Measurements from ENCODE around the gene PTPRQ.

Gene PTPRQ

DNA sequence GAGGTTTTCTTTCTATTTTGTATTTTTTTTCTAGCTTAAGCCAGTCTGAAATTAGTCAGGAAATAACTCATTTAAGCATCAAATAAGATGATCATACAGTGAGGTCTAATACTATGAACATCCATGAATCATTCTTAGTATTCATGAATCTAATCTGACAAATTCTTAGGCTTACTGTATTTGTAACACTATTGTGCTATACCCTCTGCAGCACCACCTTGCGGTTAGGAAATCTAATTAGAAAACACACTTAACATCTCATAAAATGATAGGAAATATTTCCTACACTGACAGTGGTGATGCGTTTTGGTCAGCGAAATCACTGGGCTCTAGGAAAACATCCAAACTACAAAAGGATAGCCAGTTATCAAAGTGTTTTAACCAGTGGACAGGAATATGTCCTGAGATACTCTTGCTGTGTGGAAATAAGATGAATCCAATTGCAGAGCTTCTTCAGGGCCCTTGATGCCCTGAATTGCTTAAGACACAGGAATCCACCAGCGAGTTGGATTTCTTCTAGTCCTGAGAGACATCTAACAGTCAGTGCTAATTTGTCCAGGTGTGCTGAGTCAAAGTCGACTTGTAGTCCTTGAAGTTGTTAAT, 154.1 kb downstream of the PTPRQ start:
- DNase-seq (ENCODE audit: low spot score in 2 of 2): peak; percentile 59 to 62
- in situ Hi-C loops (cut with MboI; ENCODE audit: low sequenced_read_pairs): no loop called here
- Histone ChIP-seq H3K27me3 (ENCODE audit: low read depth) (no peaks in the 10 kb centered on the region), H3K4me1 (no peaks in the 10 kb centered on the region), H3K4me3 (no peak overlapping the region), H3K9me3 (no peaks in the 10 kb centered on the region), H3K36me3 (replicated peaks) (no peaks in the 10 kb centered on the region)

DNA sequence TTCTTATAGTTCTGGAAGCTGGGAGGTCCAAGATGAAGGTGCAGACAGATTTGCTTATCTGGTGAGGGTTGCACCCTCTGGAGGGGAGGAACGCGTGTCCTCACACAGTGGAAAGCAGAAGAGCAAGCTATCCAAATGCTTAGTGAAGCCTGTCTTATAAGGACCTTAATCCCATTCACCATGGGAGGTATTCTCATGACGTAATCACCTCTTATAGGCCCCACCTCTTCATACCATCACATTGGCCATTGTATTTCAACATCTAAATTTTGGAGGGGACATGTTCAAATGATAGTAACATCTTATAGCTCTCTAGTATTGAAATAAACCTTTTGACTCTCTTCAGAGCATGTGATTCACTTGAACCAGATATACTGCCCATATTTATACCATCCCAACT, 158.4 kb downstream of the PTPRQ start:
- DNase-seq (ENCODE audit: low spot score in 2 of 2): no peak

DNA sequence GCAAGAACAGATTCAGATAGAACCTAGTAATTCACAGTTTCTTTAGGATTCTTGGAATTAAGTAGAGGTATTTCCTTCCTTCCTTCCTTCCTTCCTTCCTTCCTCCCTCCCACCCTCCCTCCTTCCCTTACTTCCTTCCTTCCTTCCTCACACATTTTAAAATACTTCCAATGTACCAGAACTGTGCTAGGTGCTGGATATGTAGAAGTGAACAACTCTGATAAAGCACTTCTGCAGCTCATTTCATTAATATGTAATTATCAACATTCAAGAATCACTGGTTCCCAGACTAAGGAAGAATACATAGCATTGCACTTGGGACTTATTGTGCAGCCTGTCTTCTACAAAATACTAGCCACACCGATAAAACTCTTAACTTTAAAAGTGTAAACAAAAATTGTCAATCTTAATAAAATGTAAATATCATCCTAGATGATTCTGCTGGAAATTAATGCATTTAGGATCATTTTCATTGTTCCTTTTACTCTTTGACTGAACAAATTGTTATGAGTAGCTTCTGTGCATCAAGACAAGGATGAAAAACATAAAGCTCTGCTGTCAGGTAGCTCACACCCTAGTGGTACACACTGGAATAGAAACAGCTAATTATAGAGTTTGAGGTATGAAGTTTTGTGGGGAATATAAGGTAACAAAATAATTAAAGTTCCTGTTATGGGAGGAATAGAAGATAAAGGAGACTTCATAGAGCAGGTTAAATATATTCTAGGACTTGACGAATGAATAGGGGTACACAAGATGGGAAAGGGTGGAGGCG, 163.5 kb downstream of the PTPRQ start:
- Histone ChIP-seq H3K9me3 (no peaks in the 10 kb centered on the region), H3K4me3 (no peak overlapping the region), H3K36me3 (replicated peaks) (no peaks in the 10 kb centered on the region), H3K4me1 (no peaks in the 10 kb centered on the region), H3K27me3 (ENCODE audit: low read depth) (no peaks in the 10 kb centered on the region)
- in situ Hi-C loops (cut with MboI; ENCODE audit: low sequenced_read_pairs): no loop called here
- DNase-seq (ENCODE audit: low spot score in 2 of 2): no peak

More for the DNA sequence above, 158.4 kb downstream of the PTPRQ start:
- in situ Hi-C loops (cut with MboI; ENCODE audit: low sequenced_read_pairs): no loop called here
- H3K36me3 ChIP-seq (replicated peaks): no peaks in the 10 kb centered on the region
- H3K27me3 ChIP-seq (ENCODE audit: low read depth): no peaks in the 10 kb centered on the region
- no peak overlapping the region for H3K4me3 ChIP-seq
- no peaks in the 10 kb centered on the region for H3K9me3 ChIP-seq
- no peaks in the 10 kb centered on the region for H3K4me1 ChIP-seq

DNA sequence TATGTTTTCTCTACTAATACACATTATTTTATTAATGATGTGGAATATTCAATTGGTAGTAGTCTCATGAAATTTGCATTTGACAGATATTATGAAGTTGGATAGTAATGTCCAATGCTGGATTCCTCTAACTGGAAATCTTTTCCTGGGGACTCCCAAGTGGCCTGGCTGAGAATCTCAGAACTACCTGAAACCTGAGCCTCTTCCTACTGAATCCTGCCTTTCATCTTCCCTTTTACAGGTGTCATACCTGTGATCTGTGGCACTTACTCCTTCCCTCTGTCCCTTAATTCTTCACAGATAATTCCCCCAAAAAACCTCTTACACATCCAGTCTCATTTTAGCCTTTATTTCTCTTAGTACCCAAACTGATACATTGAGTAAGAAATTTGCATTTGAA, 173.7 kb downstream of the PTPRQ start:
- H3K9me3 ChIP-seq: no peaks in the 10 kb centered on the region
- no peak for DNase-seq (ENCODE audit: low spot score in 2 of 2)
- H3K4me1 ChIP-seq: no peaks in the 10 kb centered on the region; the same call in 1 of the 2 replicates
- H3K36me3 ChIP-seq (replicated peaks): no peaks in the 10 kb centered on the region
- no peaks in the 10 kb centered on the region for H3K27me3 ChIP-seq (ENCODE audit: low read depth)
- no peak overlapping the region for H3K4me3 ChIP-seq
- in situ Hi-C loops (cut with MboI; ENCODE audit: low sequenced_read_pairs): no loop called here

GRCh38 chr12:80620281-80620680, 176.2 kb downstream of the PTPRQ start:
- Histone ChIP-seq H3K36me3 (replicated peaks) (no peaks in the 10 kb centered on the region), H3K4me1 (peaks cover 4% of the 10 kb centered on the region), H3K9me3 (no peaks in the 10 kb centered on the region), H3K4me3 (no peak overlapping the region), H3K27me3 (ENCODE audit: low read depth) (no peaks in the 10 kb centered on the region)
- no peak for DNase-seq (ENCODE audit: low spot score in 2 of 2)
- in situ Hi-C loops (cut with MboI; ENCODE audit: low sequenced_read_pairs): no loop called here

DNA sequence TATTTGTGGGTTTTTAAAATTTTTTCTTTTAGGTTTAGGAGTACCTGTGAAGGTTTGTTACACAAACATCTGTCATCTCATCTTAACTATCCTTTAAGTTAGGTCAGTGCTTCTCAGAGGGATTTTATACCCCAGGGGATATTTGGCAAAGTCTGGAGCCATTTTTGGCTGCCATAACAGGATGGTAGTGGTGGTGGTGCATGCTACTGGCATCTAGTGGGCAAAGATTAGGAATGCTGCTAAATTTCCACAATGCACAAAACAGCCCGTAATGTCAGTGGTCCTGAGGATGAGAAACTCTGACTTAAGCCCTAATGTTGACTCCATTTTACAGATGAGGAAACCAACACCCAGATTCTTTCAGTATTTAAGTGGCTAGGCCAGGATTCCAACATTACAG, 178.2 kb downstream of the PTPRQ start:
- DNase-seq (ENCODE audit: low spot score in 2 of 2): no peak
- H3K9me3 ChIP-seq: no peaks in the 10 kb centered on the region
- in situ Hi-C loops (cut with MboI; ENCODE audit: low sequenced_read_pairs): no loop called here
- H3K4me3 ChIP-seq: no peak overlapping the region
- peaks cover 14% of the 10 kb centered on the region for H3K4me1 ChIP-seq
- no peaks in the 10 kb centered on the region for H3K36me3 ChIP-seq (replicated peaks)
- H3K27me3 ChIP-seq (ENCODE audit: low read depth): no peaks in the 10 kb centered on the region

GRCh38 chr12:80625051-80625450, 181.0 kb downstream of the PTPRQ start:
- no peaks in the 10 kb centered on the region for H3K9me3 ChIP-seq
- H3K4me3 ChIP-seq: no peak overlapping the region
- H3K36me3 ChIP-seq (replicated peaks): no peaks in the 10 kb centered on the region
- DNase-seq (ENCODE audit: low spot score in 2 of 2): peak in 1 of 2 experiments; percentile 33
- in situ Hi-C loops (cut with MboI; ENCODE audit: low sequenced_read_pairs): no loop called here
- peaks cover 14% of the 10 kb centered on the region for H3K4me1 ChIP-seq
- no peaks in the 10 kb centered on the region for H3K27me3 ChIP-seq (ENCODE audit: low read depth)

GRCh38 chr12:80625901-80626300, 181.9 kb downstream of the PTPRQ start:
- Histone ChIP-seq H3K27me3 (ENCODE audit: low read depth) (no peaks in the 10 kb centered on the region), H3K9me3 (no peaks in the 10 kb centered on the region), H3K36me3 (replicated peaks) (no peaks in the 10 kb centered on the region), H3K4me3 (no peak overlapping the region), H3K4me1 (peaks cover 14% of the 10 kb centered on the region)
- peak in 1 of 2 experiments; percentile 40 for DNase-seq (ENCODE audit: low spot score in 2 of 2)
- in situ Hi-C loops (cut with MboI; ENCODE audit: low sequenced_read_pairs): no loop called here

DNA sequence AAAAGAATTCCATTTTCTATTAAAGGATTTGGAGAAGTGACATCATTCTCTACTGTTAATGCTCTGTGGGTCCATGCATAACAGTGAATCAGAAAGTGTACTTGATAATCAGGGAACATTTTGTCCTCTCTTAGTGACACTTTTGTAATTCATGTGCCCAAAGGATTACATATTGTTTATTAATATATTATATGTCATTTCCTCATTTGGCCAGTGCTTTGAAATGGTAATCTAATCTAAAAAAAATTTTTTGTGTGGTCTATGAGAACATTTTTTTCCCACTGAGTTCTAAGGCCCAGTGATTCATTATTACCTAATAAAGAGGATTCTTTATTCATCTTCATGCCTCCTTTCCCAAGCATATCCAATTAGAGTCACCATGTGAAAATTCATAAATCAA, 183.7 kb downstream of the PTPRQ start:
- DNase-seq (ENCODE audit: low spot score in 2 of 2): no peak
- Histone ChIP-seq H3K4me3 (no peak overlapping the region), H3K36me3 (replicated peaks) (no peaks in the 10 kb centered on the region), H3K4me1 (peaks cover 20% of the 10 kb centered on the region), H3K27me3 (ENCODE audit: low read depth) (no peaks in the 10 kb centered on the region), H3K9me3 (no peaks in the 10 kb centered on the region)
- in situ Hi-C loops (cut with MboI; ENCODE audit: low sequenced_read_pairs): no loop called here

- no peaks in the 10 kb centered on the region for H3K9me3 ChIP-seq
- DNase-seq (ENCODE audit: low spot score in 2 of 2): peak; percentile 63 to 70
- in situ Hi-C loops (cut with MboI; ENCODE audit: low sequenced_read_pairs): no loop called here
- no peaks in the 10 kb centered on the region for H3K27me3 ChIP-seq (ENCODE audit: low read depth)
- H3K4me3 ChIP-seq: no peak overlapping the region
- H3K36me3 ChIP-seq (replicated peaks): no peaks in the 10 kb centered on the region
- peaks cover 12% of the 10 kb centered on the region for H3K4me1 ChIP-seq
Measured at GRCh38 chr12:80632835-80633234, 188.8 kb downstream of the PTPRQ start.

- H3K9me3 ChIP-seq: no peaks in the 10 kb centered on the region
- in situ Hi-C loops (cut with MboI; ENCODE audit: low sequenced_read_pairs): no loop called here
Measured at GRCh38 chr12:80634903-80635302, 190.9 kb downstream of the PTPRQ start.

DNA sequence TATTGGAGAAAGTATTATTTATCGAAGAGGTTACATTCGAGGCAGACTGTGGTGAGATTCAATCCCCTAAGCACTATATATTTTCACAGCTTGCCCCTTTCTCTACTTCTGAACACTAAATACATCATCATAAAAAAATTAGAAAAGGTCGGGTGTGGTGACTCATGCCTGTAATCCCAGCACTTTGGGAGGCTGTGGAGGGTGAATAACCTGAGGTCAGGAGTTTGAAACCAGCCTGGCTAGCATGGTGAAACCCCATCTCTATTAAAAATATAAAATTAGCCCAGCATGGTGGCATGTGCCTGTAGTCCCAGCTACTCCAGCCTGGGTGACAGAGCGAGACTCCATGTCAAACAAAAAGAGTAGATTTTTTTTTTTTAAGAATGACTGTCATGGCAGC, 192.8 kb downstream of the PTPRQ start:
- DNase-seq (ENCODE audit: low spot score in 2 of 2): no peak
- in situ Hi-C loops (cut with MboI; ENCODE audit: low sequenced_read_pairs): no loop called here
- Histone ChIP-seq H3K4me1 (peaks cover 12% of the 10 kb centered on the region), H3K9me3 (no peaks in the 10 kb centered on the region), H3K36me3 (replicated peaks) (no peaks in the 10 kb centered on the region), H3K27me3 (ENCODE audit: low read depth) (no peaks in the 10 kb centered on the region), H3K4me3 (no peak overlapping the region)

More at GRCh38 chr12:80634903-80635302, 190.9 kb downstream of the PTPRQ start:
- H3K4me3 ChIP-seq: no peak overlapping the region
- DNase-seq (ENCODE audit: low spot score in 2 of 2): no peak
- H3K4me1 ChIP-seq: peaks cover 12% of the 10 kb centered on the region
- H3K36me3 ChIP-seq (replicated peaks): no peaks in the 10 kb centered on the region
- no peaks in the 10 kb centered on the region for H3K27me3 ChIP-seq (ENCODE audit: low read depth)

- Histone ChIP-seq H3K4me3 (no peak overlapping the region), H3K4me1 (peaks cover 7% of the 10 kb centered on the region), H3K9me3 (no peaks in the 10 kb centered on the region), H3K36me3 (replicated peaks) (no peaks in the 10 kb centered on the region), H3K27me3 (ENCODE audit: low read depth) (no peaks in the 10 kb centered on the region)
- in situ Hi-C loops (cut with MboI; ENCODE audit: low sequenced_read_pairs): no loop called here
- DNase-seq (ENCODE audit: low spot score in 2 of 2): no peak
Measured at GRCh38 chr12:80641936-80642335, 197.9 kb downstream of the PTPRQ start.

DNA sequence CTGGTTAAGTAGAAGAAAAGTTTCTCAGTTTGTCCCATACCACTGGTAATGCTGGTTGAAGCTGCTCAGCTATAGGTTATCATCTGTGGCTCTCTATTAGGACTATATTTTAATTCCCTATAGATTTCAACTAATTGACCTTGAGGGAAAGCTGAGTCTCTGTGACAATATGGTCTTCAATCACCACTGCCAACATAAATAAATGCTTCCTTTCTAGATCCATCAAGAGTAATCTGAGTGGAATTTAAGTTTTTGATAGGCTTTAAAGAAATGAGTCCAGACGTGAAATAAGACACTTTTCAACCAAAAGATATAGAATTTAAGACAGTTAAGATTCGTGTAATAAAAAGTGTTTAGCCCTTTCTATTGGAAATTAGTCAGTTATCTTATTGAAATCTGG, 199.9 kb downstream of the PTPRQ start:
- no peaks in the 10 kb centered on the region for H3K9me3 ChIP-seq
- no peak for DNase-seq (ENCODE audit: low spot score in 2 of 2)
- no peaks in the 10 kb centered on the region for H3K4me1 ChIP-seq
- H3K4me3 ChIP-seq: no peak overlapping the region
- H3K27me3 ChIP-seq (ENCODE audit: low read depth): no peaks in the 10 kb centered on the region
- in situ Hi-C loops (cut with MboI; ENCODE audit: low sequenced_read_pairs): no loop called here
- no peaks in the 10 kb centered on the region for H3K36me3 ChIP-seq (replicated peaks)
